HUDEP-2 (cell line): Measurements from ENCODE around the gene LILRB2.
"Not testable (repeated sequence)": the region's sequence is repeated elsewhere in the genome, so short reads cannot be mapped to it uniquely, and the experiment has no call there.

ENCODE experiments used
- DNase-seq, 76 experiments: peaks; one replicate each; lab custom pipeline; 2025; ENCODE audit not compliant: unreplicated experiment in 76 of 76; lab: John Stamatoyannopoulos, UW

The LILRB2 gene

GRCh38 chr19:54281007-54281728, at the start of gene LILRB2:
LILRB2 (minus strand) TSS chr19:54281110; CDS start chr19:54280496, 614 bp downstream.
- DNase-seq, result no peak

DNA sequence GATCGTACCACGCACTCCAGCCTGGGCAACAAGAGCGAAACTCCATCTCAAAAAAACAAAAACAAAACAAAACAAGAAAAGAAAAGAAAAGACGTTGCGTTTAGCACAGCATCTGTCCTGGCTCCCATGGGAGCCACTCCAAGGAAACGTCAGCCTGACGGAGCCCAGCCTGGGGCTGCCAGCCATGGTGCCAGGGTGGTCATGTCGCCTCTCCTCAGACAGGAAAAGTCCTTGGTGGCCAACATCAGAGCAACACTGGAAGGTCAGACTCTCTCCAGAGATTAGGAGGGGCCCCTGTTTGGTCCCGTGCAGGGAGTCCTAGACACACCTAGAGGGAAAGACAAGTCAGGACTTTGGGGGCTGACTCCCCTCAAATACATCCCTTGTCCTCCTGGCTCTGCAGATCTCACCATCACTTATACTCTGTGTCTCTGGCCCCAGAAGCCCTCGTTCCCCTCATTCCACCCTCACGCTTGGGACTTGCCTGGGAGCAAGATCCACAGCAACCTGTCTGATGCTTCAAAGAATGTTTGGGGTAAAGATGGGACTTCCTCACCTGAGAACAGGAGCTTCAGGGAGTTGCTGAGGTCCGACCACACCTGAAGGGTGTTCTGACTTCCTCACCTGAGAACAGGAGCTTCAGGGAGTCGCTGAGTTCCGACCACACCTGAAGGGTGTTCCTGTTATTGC, 48.7 kb upstream of the LILRB2 start:
- no peak for DNase-seq

- DNase-seq, result not testable (repeated sequence)
These were observed 47.9 kb upstream of the LILRB2 start for GRCh38 chr19:54328781-54329180.

- no peak for DNase-seq
These were observed 44.7 kb upstream of the LILRB2 start for GRCh38 chr19:54325631-54326030.

DNA sequence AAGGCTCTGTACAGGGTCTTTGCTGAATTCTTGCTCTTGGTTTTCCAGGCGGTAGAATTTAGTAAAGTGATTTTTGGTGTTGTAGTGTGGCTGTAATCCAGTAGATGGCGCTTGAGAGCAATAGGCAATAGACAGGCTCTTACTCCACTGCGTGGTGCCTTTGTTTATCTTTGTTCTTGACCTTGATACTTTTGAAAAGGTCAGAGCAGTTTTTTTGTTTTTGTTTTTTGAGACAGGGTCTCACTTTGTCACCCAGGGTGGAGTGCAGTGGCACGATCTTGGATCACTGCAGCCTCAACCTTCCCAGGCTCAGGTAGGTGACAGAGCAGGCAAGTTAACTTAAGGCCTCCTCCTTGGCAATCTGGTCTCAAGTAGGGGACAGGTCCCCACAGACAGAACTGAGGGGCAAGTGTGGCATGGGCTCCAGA, 44.3 kb upstream of the LILRB2 start:
- peak in 28 of 76 experiments; percentile 8 to 69 (median 38) for DNase-seq

DNA sequence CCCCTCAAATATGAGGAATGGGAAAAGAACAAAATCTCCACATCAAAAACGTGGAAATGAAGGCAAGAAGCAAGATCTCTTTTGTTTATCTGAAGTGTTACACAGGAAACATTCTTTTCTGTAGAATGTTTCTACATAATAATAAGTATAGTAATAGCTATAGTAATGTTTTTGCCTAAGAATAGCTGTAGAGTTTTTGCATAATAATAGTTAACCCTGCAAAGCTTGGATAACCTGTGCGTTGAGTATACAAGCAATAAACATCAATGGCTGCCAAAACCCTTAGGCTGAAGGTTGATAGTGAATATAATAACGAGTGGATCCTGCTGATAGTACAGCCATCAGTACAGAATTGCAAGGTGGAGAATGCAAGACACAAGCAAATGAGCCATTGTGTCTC, 43.2 kb upstream of the LILRB2 start:
- DNase-seq, result no peak

- DNase-seq, result not testable (repeated sequence)
These were observed 42.0 kb upstream of the LILRB2 start for GRCh38 chr19:54322934-54323333.

DNA sequence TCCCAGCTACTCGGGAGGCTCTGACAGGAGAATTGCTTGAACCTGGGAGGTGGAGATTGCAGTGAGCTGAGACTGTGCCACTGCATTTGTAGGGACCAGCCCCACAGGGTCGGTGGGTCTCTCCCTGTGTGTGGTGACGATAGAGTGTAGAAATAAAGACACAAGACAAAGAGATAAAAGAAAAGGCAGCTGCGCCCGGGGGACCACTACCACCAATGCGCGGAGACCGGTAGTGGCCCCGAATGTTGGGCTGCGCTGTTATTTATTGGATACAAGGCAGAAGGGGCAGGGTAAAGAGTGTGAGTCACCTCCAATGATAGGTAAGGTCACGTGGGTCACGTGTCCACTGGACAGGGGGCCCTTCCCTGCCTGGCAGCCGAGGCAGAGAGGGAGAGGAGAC, 41.4 kb upstream of the LILRB2 start:
- DNase-seq, result not testable (repeated sequence)

GRCh38 chr19:54319892-54320670, 39.2 kb upstream of the LILRB2 start:
- DNase-seq, result no peak

DNA sequence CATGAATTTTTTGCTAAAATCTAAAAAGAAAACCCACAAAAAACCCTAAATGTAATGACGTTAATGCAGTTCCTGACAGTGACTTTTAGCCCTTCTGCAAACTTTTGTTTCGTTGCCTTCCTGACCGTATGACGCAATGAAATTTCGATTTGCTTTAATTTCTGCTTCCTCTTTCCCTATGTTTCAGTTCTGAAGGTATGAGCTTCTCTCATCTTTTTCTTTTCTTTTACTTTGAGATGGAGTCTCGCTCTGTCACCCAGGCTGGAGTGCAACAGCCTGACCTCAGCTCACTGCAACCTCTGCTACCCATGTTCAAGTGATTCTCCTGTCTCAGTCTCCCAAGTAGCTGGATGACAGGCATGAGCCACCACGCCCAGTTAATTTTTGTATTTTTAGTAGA, 38.1 kb upstream of the LILRB2 start:
- no peak for DNase-seq

DNA sequence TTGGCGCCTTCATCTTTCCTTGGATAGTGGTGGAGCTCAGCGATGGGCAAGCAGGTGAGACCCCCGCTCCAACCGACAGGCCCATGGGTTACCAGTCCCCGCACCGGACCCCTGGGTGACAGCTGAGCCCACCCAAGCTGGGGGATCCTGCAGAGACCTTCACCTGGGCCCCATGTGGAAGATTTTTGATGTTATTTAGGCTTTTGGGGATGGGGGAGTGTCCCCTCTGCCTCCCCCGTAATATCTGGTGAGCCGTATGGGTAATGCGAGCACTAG, 37.0 kb upstream of the LILRB2 start:
- no peak for DNase-seq

GRCh38 chr19:54317108-54317964, 36.4 kb upstream of the LILRB2 start:
- DNase-seq, result no peak

DNA sequence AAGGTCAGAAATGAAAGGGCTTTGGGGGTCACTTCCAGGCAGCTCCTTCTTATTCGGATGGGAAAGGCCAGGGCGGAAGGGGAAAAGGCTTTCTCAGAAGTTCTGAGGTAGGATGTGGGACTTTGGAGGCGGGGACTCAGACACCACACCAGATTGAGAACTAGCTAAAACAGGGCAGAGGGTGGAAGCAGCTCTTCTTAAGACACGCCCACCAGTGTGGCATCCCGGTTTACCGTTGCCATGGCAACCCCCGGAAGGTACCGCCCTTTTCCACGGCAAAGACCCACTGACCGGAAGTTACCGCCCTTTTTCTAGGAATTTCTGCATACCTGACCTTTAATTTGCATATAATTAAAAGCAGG, 35.8 kb upstream of the LILRB2 start:
- no peak for DNase-seq

- no peak for DNase-seq
These were observed 35.0 kb upstream of the LILRB2 start for GRCh38 chr19:54315956-54316355.

GRCh38 chr19:54312436-54313377, 31.8 kb upstream of the LILRB2 start, which contains the start of gene LILRA5:
LILRA5 (minus strand) TSS chr19:54313166; CDS start chr19:54313019, 147 bp downstream.
- peak in 3 of 76 experiments; percentile 4 to 14 (median 14) for DNase-seq

DNA sequence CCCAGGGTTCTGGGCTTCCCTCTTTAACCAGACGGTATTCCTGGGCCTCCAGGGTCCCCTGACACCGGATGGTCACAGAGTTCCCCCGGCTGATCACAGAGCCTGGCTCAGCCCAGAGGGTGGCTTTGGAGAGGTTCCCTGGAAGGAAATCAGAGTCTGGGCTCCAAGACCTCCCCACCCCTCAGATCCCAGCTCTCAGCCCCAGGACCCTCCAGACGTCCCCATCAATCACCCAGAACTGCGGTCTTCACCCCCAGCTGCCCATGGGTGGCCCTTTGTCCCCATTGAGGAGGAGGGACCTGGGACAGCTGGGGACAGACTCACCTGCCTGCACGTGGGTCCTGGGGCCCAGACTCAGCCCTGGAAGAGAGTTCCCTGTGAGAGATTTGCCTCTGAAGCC, 31.1 kb upstream of the LILRB2 start:
- DNase-seq, result no peak

DNA sequence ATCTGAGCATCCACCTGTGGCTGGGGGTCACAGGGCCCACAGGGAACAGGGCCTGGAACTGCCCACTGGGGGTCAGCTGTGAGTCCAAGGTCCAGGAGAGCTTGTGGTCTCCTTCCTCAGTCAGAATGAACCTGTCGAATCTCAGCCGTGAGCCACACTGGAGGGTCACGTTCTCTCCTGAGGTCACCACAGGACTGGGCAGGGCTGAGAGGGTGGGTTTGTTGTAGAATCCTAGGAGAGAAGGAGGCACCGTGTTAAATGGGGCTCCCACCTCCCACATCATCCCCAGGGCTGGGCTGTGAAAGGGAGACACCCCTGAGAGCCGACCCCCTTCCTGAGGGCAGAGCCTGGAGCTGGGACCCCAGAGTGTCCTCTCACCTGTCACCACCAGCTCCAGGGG, 30.6 kb upstream of the LILRB2 start:
- no peak for DNase-seq

GRCh38 chr19:54310543-54310942, 29.6 kb upstream of the LILRB2 start:
- no peak for DNase-seq

GRCh38 chr19:54309811-54310210, 28.9 kb upstream of the LILRB2 start:
- no peak for DNase-seq
